Smooth muscle cell (in vitro differentiated cells): ENCODE data around the gene OSBPL7. TPM values are rescaled to one million over a fixed set of nuclear protein-coding genes. Genes with fewer than 3 reads are reported as not detected.

Experiments used
- DNase-seq: peaks from one replicate; lab custom pipeline; 2025; ENCODE audit not compliant: unreplicated experiment; lab: John Stamatoyannopoulos, UW
- H2AFZ ChIP-seq: fragments of 200-600 bp; sonication (generic); 2 replicates; pipeline ENCODE4 v1.6.0; 2016; ENCODE audit warnings: antibody characterized with exemption, low read depth, mild to moderate bottlenecking
- H3F3A ChIP-seq: fragments of 200-600 bp; sonication (generic); 2 replicates; pipeline ENCODE4 v1.6.0; 2017; ENCODE audit warnings: antibody characterized with exemption, low read depth
- H3K27ac ChIP-seq: fragments of 200-600 bp; sonication (generic); 2 replicates; pipeline ENCODE4 v1.5.1; 2016; ENCODE audit warnings: low read depth, mild to moderate bottlenecking
- H3K27me3 ChIP-seq: fragments of 200-600 bp; sonication (generic); 2 replicates; pipeline ENCODE4 v1.6.1; 2016; ENCODE audit warnings: low read depth, mild to moderate bottlenecking
- H3K36me3 ChIP-seq: fragments of 200-600 bp; sonication (generic); 2 replicates; pipeline ENCODE4 v1.5.1; 2016; ENCODE audit warnings: low read depth
- H3K4me1 ChIP-seq: fragments of 200-600 bp; sonication (generic); 2 replicates; pipeline ENCODE4 v1.5.1; 2016; ENCODE audit warnings: low read depth
- H3K4me2 ChIP-seq: fragments of 200-600 bp; sonication (generic); 2 replicates; pipeline ENCODE4 v1.6.0; 2016; ENCODE audit warnings: mild to moderate bottlenecking
- H3K4me3 ChIP-seq: fragments of 200-600 bp; sonication (generic); 2 replicates; pipeline ENCODE4 v1.5.1; 2016; ENCODE audit warnings: mild to moderate bottlenecking
- H3K79me2 ChIP-seq: fragments of 200-600 bp; sonication (generic); 2 replicates; pipeline ENCODE4 v1.6.0; 2016; ENCODE audit warnings: low read depth, mild to moderate bottlenecking
- H3K9ac ChIP-seq: fragments of 200-600 bp; sonication (generic); 2 replicates; pipeline ENCODE4 v1.6.0; 2016; ENCODE audit warnings: low read depth
- H3K9me3 ChIP-seq: fragments of 200-600 bp; sonication (generic); replicated peaks from 2 replicates; pipeline ENCODE4 v1.5.1; 2016; ENCODE audit warnings: low read depth
- H4K20me1 ChIP-seq: fragments of 200-600 bp; sonication (generic); 2 replicates; pipeline ENCODE4 v1.6.0; 2016; ENCODE audit warnings: low read depth
- WGBS: methylation state at CpG from one replicate; pipeline ENCODE4 v1.1.7; 2016; ENCODE audit warnings: low lambda C conversion rate; 5-methylcytosine and 5-hydroxymethylcytosine counted together
- polyA plus RNA-seq: library from polyadenylated mRNA; unstranded; fragments of >200 nt; fragmentation: Nextera tagmentation; extraction: Ambion mirVana; gene quantifications from 2 replicates; pipeline ENCODE4 v1.2.1, GENCODE V29; 2016
- total RNA-seq: library from RNA; depleted of rRNA; stranded (reverse); fragments of >200 nt; gene quantifications from 2 replicates; pipeline ENCODE4 v1.2.3, GENCODE V29; 2014
- TF ChIP-seq, protein P1 (sequence below): fragments of 200-600 bp; sonication (generic); IDR thresholded peaks from 2 replicates; pipeline ENCODE4 v1.5.1; 2017; ENCODE audit warnings: borderline replicate concordance, mild to moderate bottlenecking, antibody characterized with exemption; ENCODE audit not compliant: insufficient read depth, poor library complexity, severe bottlenecking

Gene OSBPL7
- total and polyA plus RNA-seq, 2 experiments from 2014 or later: 3.7 to 6.3 TPM

- H3K27ac ChIP-seq: no peak overlapping the region
- no peaks in the 10 kb centered on the region for H4K20me1 ChIP-seq
- H3K4me2 ChIP-seq: no peak overlapping the region
- peaks cover 6% of the 10 kb centered on the region for H3K9me3 ChIP-seq
- no peaks in the 10 kb centered on the region for H3K79me2 ChIP-seq
- no peaks in the 10 kb centered on the region for H3K36me3 ChIP-seq
- H3F3A ChIP-seq: no peaks in the 10 kb centered on the region
- 68% methylated on average over 3 of the region's 3 CpGs for WGBS
- DNase-seq: no peak
- TF ChIP-seq, protein P1, sequence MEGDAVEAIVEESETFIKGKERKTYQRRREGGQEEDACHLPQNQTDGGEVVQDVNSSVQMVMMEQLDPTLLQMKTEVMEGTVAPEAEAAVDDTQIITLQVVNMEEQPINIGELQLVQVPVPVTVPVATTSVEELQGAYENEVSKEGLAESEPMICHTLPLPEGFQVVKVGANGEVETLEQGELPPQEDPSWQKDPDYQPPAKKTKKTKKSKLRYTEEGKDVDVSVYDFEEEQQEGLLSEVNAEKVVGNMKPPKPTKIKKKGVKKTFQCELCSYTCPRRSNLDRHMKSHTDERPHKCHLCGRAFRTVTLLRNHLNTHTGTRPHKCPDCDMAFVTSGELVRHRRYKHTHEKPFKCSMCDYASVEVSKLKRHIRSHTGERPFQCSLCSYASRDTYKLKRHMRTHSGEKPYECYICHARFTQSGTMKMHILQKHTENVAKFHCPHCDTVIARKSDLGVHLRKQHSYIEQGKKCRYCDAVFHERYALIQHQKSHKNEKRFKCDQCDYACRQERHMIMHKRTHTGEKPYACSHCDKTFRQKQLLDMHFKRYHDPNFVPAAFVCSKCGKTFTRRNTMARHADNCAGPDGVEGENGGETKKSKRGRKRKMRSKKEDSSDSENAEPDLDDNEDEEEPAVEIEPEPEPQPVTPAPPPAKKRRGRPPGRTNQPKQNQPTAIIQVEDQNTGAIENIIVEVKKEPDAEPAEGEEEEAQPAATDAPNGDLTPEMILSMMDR: no peak
- no peaks in the 10 kb centered on the region for H3K27me3 ChIP-seq
- no peak overlapping the region for H2AFZ ChIP-seq
- no peaks in the 10 kb centered on the region for H3K4me1 ChIP-seq
- H3K9ac ChIP-seq: no peak overlapping the region
- no peak overlapping the region for H3K4me3 ChIP-seq
Measured at GRCh38 chr17:47763913-47764582, 57.5 kb downstream of the OSBPL7 start.

- Histone ChIP-seq H3F3A (no peaks in the 10 kb centered on the region), H3K27ac (no peak overlapping the region), H4K20me1 (no peaks in the 10 kb centered on the region), H3K4me3 (no peak overlapping the region), H3K79me2 (no peaks in the 10 kb centered on the region), H3K9ac (no peak overlapping the region), H3K9me3 (peaks cover 6% of the 10 kb centered on the region), H3K27me3 (no peaks in the 10 kb centered on the region), H2AFZ (no peak overlapping the region), H3K36me3 (no peaks in the 10 kb centered on the region), H3K4me2 (no peak overlapping the region), H3K4me1 (no peaks in the 10 kb centered on the region)
- TF ChIP-seq, protein P1: no peak
- WGBS: 89% methylated on average over 2 of the region's 2 CpGs
- DNase-seq: no peak
Measured at GRCh38 chr17:47762728-47763127, 58.9 kb downstream of the OSBPL7 start.

- TF ChIP-seq, protein P1: no peak
- no peak overlapping the region for H3K27ac ChIP-seq
- H3K27me3 ChIP-seq: no peaks in the 10 kb centered on the region
- no peaks in the 10 kb centered on the region for H3K36me3 ChIP-seq
- 70% methylated on average over 5 of the region's 5 CpGs for WGBS
- H3K9me3 ChIP-seq: peaks cover 6% of the 10 kb centered on the region
- no peak for DNase-seq
- no peak overlapping the region for H3K9ac ChIP-seq
- H3K4me1 ChIP-seq: no peaks in the 10 kb centered on the region
- H3K79me2 ChIP-seq: no peaks in the 10 kb centered on the region
- no peaks in the 10 kb centered on the region for H3F3A ChIP-seq
- no peak overlapping the region for H3K4me3 ChIP-seq
- H4K20me1 ChIP-seq: no peaks in the 10 kb centered on the region
- H3K4me2 ChIP-seq: no peak overlapping the region
- H2AFZ ChIP-seq: no peak overlapping the region
Measured at GRCh38 chr17:47760409-47761140, 61.0 kb downstream of the OSBPL7 start.
